Measurements from ENCODE around the gene CD2BP2. TPM values are rescaled to one million over a fixed set of nuclear protein-coding genes. Genes with fewer than 3 reads are reported as not detected.

CD2BP2 gene
- total and polyA plus RNA-seq, 2 of the 13 experiments (the other 11 are each of a cell fraction or from before 2014, with no cell fraction given): 24.9 to 54.6 TPM

DNA sequence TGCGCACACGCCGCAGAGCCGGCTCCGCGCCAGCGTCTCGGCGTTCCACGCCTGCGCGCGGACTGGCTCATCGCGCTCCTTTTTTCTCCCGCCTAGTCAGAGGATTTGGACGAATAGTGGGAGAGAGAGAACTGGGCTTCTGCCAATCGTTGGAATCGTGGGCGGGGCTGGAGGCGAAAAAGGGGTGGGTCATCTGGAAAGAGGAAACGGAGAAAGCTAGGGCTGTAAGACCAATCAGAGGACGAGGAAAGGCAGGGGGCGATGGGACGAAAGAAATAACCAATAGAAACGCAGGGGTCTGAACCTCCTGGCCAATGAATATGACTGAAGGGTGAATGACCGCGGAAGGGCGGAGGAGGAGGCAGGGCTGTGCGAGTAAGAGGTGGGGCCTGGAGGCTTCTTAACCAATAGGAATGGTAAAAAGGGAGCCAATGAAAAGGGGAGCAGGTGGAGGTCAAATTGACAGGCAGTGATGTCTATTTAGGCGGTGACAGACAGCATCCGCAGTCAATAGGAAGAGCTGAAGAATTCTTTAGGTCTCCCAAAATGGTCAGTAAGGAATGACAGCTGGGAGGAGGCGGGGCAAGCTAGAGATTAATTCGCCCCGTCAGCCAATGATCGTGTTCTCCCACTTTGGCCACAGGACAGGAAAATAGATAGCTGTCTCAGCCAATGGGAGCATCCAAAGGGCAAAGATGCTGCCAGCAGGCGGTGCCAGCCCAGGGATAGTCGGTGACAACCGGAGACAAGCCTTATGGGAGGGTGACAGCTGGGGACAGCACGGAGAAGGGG lies 15.5 kb upstream of the CD2BP2 start, which contains the start of gene TBC1D10B (continued):
- TF ChIP-seq, protein P1, sequence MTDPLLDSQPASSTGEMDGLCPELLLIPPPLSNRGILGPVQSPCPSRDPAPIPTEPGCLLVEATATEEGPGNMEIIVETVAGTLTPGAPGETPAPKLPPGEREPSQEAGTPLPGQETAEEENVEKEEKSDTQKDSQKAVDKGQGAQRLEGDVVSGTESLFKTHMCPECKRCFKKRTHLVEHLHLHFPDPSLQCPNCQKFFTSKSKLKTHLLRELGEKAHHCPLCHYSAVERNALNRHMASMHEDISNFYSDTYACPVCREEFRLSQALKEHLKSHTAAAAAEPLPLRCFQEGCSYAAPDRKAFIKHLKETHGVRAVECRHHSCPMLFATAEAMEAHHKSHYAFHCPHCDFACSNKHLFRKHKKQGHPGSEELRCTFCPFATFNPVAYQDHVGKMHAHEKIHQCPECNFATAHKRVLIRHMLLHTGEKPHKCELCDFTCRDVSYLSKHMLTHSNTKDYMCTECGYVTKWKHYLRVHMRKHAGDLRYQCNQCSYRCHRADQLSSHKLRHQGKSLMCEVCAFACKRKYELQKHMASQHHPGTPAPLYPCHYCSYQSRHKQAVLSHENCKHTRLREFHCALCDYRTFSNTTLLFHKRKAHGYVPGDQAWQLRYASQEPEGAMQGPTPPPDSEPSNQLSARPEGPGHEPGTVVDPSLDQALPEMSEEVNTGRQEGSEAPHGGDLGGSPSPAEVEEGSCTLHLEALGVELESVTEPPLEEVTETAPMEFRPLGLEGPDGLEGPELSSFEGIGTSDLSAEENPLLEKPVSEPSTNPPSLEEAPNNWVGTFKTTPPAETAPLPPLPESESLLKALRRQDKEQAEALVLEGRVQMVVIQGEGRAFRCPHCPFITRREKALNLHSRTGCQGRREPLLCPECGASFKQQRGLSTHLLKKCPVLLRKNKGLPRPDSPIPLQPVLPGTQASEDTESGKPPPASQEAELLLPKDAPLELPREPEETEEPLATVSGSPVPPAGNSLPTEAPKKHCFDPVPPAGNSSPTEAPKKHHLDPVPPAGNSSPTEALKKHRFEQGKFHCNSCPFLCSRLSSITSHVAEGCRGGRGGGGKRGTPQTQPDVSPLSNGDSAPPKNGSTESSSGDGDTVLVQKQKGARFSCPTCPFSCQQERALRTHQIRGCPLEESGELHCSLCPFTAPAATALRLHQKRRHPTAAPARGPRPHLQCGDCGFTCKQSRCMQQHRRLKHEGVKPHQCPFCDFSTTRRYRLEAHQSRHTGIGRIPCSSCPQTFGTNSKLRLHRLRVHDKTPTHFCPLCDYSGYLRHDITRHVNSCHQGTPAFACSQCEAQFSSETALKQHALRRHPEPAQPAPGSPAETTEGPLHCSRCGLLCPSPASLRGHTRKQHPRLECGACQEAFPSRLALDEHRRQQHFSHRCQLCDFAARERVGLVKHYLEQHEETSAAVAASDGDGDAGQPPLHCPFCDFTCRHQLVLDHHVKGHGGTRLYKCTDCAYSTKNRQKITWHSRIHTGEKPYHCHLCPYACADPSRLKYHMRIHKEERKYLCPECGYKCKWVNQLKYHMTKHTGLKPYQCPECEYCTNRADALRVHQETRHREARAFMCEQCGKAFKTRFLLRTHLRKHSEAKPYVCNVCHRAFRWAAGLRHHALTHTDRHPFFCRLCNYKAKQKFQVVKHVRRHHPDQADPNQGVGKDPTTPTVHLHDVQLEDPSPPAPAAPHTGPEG (CRISPR knock-in tag; IDR thresholded peaks at IDR 0.05): no peak
- TF ChIP-seq, protein P2, sequence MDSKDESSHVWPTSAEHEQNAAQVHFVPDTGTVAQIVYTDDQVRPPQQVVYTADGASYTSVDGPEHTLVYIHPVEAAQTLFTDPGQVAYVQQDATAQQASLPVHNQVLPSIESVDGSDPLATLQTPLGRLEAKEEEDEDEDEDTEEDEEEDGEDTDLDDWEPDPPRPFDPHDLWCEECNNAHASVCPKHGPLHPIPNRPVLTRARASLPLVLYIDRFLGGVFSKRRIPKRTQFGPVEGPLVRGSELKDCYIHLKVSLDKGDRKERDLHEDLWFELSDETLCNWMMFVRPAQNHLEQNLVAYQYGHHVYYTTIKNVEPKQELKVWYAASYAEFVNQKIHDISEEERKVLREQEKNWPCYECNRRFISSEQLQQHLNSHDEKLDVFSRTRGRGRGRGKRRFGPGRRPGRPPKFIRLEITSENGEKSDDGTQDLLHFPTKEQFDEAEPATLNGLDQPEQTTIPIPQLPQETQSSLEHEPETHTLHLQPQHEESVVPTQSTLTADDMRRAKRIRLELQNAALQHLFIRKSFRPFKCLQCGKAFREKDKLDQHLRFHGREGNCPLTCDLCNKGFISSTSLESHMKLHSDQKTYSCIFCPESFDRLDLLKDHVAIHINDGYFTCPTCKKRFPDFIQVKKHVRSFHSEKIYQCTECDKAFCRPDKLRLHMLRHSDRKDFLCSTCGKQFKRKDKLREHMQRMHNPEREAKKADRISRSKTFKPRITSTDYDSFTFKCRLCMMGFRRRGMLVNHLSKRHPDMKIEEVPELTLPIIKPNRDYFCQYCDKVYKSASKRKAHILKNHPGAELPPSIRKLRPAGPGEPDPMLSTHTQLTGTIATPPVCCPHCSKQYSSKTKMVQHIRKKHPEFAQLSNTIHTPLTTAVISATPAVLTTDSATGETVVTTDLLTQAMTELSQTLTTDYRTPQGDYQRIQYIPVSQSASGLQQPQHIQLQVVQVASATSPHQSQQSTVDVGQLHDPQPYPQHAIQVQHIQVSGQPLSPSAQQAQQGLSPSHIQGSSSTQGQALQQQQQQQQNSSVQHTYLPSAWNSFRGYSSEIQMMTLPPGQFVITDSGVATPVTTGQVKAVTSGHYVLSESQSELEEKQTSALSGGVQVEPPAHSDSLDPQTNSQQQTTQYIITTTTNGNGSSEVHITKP (CRISPR knock-in tag; IDR thresholded peaks at IDR 0.05; ENCODE audit: low read depth): 0 out of 2 replicates have a peak, but pooled peaks have one; percentile 69
- TF ChIP-seq ZNF143 (CRISPR knock-in tag; IDR thresholded peaks at IDR 0.05): peak; percentile 74
- 0 out of 2 replicates have a peak, but pooled peaks have one; percentile 10 for TF ChIP-seq ARNTL (CRISPR knock-in tag; IDR thresholded peaks at IDR 0.05)
- no peak; the same call in 1 of the 2 replicates for TF ChIP-seq DMAP1 (CRISPR knock-in tag; IDR thresholded peaks at IDR 0.05)
- TF ChIP-seq SMYD3 (CRISPR knock-in tag; IDR thresholded peaks at IDR 0.05): no peak
- no peak for TF ChIP-seq ZSCAN9 (CRISPR knock-in tag; IDR thresholded peaks at IDR 0.05; ENCODE audit: borderline replicate concordance)
- TF ChIP-seq RFX3 (CRISPR knock-in tag; IDR thresholded peaks at IDR 0.05): no peak
- TF ChIP-seq ZNF768 (CRISPR knock-in tag; IDR thresholded peaks at IDR 0.05): no peak
- TF ChIP-seq HHEX (CRISPR knock-in tag; IDR thresholded peaks at IDR 0.05): no peak
- no peak for TF ChIP-seq SRY (CRISPR knock-in tag; IDR thresholded peaks at IDR 0.05)
- no peak; the same call in 1 of the 2 replicates for TF ChIP-seq HDAC2 (CRISPR knock-in tag; IDR thresholded peaks at IDR 0.05)
- TF ChIP-seq, protein P3, sequence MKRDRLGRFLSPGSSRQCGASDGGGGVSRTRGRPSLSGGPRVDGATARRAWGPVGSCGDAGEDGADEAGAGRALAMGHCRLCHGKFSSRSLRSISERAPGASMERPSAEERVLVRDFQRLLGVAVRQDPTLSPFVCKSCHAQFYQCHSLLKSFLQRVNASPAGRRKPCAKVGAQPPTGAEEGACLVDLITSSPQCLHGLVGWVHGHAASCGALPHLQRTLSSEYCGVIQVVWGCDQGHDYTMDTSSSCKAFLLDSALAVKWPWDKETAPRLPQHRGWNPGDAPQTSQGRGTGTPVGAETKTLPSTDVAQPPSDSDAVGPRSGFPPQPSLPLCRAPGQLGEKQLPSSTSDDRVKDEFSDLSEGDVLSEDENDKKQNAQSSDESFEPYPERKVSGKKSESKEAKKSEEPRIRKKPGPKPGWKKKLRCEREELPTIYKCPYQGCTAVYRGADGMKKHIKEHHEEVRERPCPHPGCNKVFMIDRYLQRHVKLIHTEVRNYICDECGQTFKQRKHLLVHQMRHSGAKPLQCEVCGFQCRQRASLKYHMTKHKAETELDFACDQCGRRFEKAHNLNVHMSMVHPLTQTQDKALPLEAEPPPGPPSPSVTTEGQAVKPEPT (CRISPR knock-in tag; IDR thresholded peaks at IDR 0.05; ENCODE audit: low read depth): no peak
- TF ChIP-seq, protein P4, sequence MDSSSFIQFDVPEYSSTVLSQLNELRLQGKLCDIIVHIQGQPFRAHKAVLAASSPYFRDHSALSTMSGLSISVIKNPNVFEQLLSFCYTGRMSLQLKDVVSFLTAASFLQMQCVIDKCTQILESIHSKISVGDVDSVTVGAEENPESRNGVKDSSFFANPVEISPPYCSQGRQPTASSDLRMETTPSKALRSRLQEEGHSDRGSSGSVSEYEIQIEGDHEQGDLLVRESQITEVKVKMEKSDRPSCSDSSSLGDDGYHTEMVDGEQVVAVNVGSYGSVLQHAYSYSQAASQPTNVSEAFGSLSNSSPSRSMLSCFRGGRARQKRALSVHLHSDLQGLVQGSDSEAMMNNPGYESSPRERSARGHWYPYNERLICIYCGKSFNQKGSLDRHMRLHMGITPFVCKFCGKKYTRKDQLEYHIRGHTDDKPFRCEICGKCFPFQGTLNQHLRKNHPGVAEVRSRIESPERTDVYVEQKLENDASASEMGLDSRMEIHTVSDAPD (CRISPR knock-in tag; IDR thresholded peaks at IDR 0.05): no peak
- no peak for TF ChIP-seq ZNF7 (CRISPR knock-in tag; IDR thresholded peaks at IDR 0.05)
- TF ChIP-seq HNF4A (CRISPR knock-in tag; IDR thresholded peaks at IDR 0.05): no peak
- no peak for TF ChIP-seq MBD4 (IDR thresholded peaks at IDR 0.05; ENCODE audit: borderline replicate concordance, low read length)
- TF ChIP-seq PCBP2 (optimal IDR thresholded peaks at IDR 0.05; ENCODE audit: low read depth, low read length, poor library complexity, severe bottlenecking): no peak
